Muscle layer of duodenum (tissue), 2 donors: ENCODE measurements around the gene LASP1.
"Not testable (repeated sequence)": the region's sequence is repeated elsewhere in the genome, so short reads cannot be mapped to it uniquely, and the experiment has no call there.

Experiments used
- H3K27ac ChIP-seq: one replicate; pipeline ENCODE4 v1.7.0; 2013; ENCODE audit warnings: mild to moderate bottlenecking, low read length
- H3K27me3 ChIP-seq: one replicate; pipeline ENCODE4 v1.7.0; 2013; ENCODE audit warnings: low read depth, mild to moderate bottlenecking, control low read depth, low read length
- H3K36me3 ChIP-seq, 2 donors: one replicate each; pipeline ENCODE4 v1.7.0; 2013; ENCODE audit warnings: low read length in 2 of 2, control low read depth in 1 of 2, mild to moderate bottlenecking in 1 of 2; ENCODE audit not compliant: insufficient read depth in 2 of 2, control insufficient read depth in 1 of 2
- H3K4me1 ChIP-seq, 2 donors: one replicate each; pipeline ENCODE4 v1.7.0; 2013; ENCODE audit warnings: low read length in 2 of 2, mild to moderate bottlenecking in 2 of 2, control low read depth in 1 of 2, moderate library complexity in 1 of 2; ENCODE audit not compliant: insufficient read depth in 2 of 2, control insufficient read depth in 1 of 2
- H3K4me3 ChIP-seq, 2 donors: one replicate each; pipeline ENCODE4 v1.7.0; 2013; ENCODE audit warnings: low read length in 2 of 2, low read depth in 1 of 2, mild to moderate bottlenecking in 1 of 2
- H3K9me3 ChIP-seq, 2 donors: one replicate each; pipeline ENCODE4 v1.7.0; 2013; ENCODE audit warnings: low read length in 2 of 2, control low read depth in 1 of 2, mild to moderate bottlenecking in 1 of 2; ENCODE audit not compliant: control insufficient read depth in 1 of 2
- donor health status: healthy.

LASP1 gene

GRCh38 chr17:38904892-38905291, 35.0 kb downstream of the LASP1 start:
- Histone ChIP-seq H3K27ac (no peak overlapping the region), H3K27me3 (no peaks in the 10 kb centered on the region), H3K4me1 (peaks cover 10 to 45% of the 10 kb centered on the region in 2 donors), H3K9me3 (no peaks in the 10 kb centered on the region), H3K4me3 (no peak overlapping the region), H3K36me3 (peaks cover 16 to 19% of the 10 kb centered on the region in 2 donors)

- Histone ChIP-seq H3K9me3 (no peaks in the 10 kb centered on the region), H3K27me3 (no peaks in the 10 kb centered on the region), H3K4me1 (peaks cover 10 to 44% of the 10 kb centered on the region in 2 donors), H3K4me3 (no peak overlapping the region), H3K27ac (no peak overlapping the region), H3K36me3 (peaks cover 16 to 22% of the 10 kb centered on the region in 2 donors)
Observed at GRCh38 chr17:38905375-38905774, 35.5 kb downstream of the LASP1 start.

- Histone ChIP-seq H3K27ac (no peak overlapping the region), H3K4me1 (peaks cover 0 to 35% of the 10 kb centered on the region in 2 donors), H3K27me3 (no peaks in the 10 kb centered on the region), H3K4me3 (no peak overlapping the region), H3K9me3 (no peaks in the 10 kb centered on the region), H3K36me3 (peaks cover 16 to 22% of the 10 kb centered on the region in 2 donors)
Observed at GRCh38 chr17:38906460-38907228, 36.8 kb downstream of the LASP1 start.

- H3K27ac ChIP-seq = no peak overlapping the region
- peaks cover 5 to 43% of the 10 kb centered on the region in 2 donors for H3K4me1 ChIP-seq
- no peaks in the 10 kb centered on the region for H3K9me3 ChIP-seq
- H3K4me3 ChIP-seq = no peak overlapping the region
- H3K36me3 ChIP-seq = peaks cover 16 to 20% of the 10 kb centered on the region in 2 donors
- no peaks in the 10 kb centered on the region for H3K27me3 ChIP-seq
Observed at GRCh38 chr17:38907930-38908675, 38.2 kb downstream of the LASP1 start.

- H3K4me3 ChIP-seq = no peak overlapping the region
- H3K9me3 ChIP-seq = no peaks in the 10 kb centered on the region
- H3K36me3 ChIP-seq = peaks cover 13 to 23% of the 10 kb centered on the region in 2 donors
- H3K4me1 ChIP-seq = peaks cover 7 to 49% of the 10 kb centered on the region in 2 donors
- H3K27ac ChIP-seq = no peak overlapping the region
- no peaks in the 10 kb centered on the region for H3K27me3 ChIP-seq
Observed at GRCh38 chr17:38908676-38909181, 38.9 kb downstream of the LASP1 start.

GRCh38 chr17:38910325-38910724, 40.5 kb downstream of the LASP1 start:
- Histone ChIP-seq H3K27me3 (no peaks in the 10 kb centered on the region), H3K4me1 (peaks cover 7 to 62% of the 10 kb centered on the region in 2 donors), H3K36me3 (peaks cover 20 to 24% of the 10 kb centered on the region in 2 donors), H3K27ac (no peak overlapping the region), H3K9me3 (no peaks in the 10 kb centered on the region), H3K4me3 (no peak overlapping the region)

GRCh38 chr17:38911081-38911730, 41.3 kb downstream of the LASP1 start:
- Histone ChIP-seq H3K4me3 (no peak overlapping the region), H3K36me3 (peaks cover 29 to 32% of the 10 kb centered on the region in 2 donors), H3K9me3 (no peaks in the 10 kb centered on the region), H3K27me3 (no peaks in the 10 kb centered on the region), H3K4me1 (peaks cover 7 to 62% of the 10 kb centered on the region in 2 donors), H3K27ac (no peak overlapping the region)

GRCh38 chr17:38911731-38912081, 41.8 kb downstream of the LASP1 start:
- not testable (repeated sequence) for H3K9me3 ChIP-seq, H3K27ac ChIP-seq, H3K27me3 ChIP-seq, H3K4me3 ChIP-seq
- H3K36me3 ChIP-seq = peaks cover 31 to 32% of the 10 kb centered on the region in 2 donors
- H3K4me1 ChIP-seq = peaks cover 7 to 60% of the 10 kb centered on the region in 2 donors

GRCh38 chr17:38912221-38912813, 42.5 kb downstream of the LASP1 start:
- Histone ChIP-seq H3K4me1 (peaks cover 7 to 54% of the 10 kb centered on the region in 2 donors), H3K36me3 (peaks cover 38% of the 10 kb centered on the region in 2 donors), H3K27ac (no peak overlapping the region), H3K4me3 (no peak overlapping the region), H3K27me3 (no peaks in the 10 kb centered on the region), H3K9me3 (no peaks in the 10 kb centered on the region)

- H3K4me3 ChIP-seq = no peak overlapping the region
- H3K27me3 ChIP-seq = no peaks in the 10 kb centered on the region
- peaks cover 58% of the 10 kb centered on the region in 2 donors for H3K36me3 ChIP-seq
- H3K9me3 ChIP-seq = no peaks in the 10 kb centered on the region
- no peak overlapping the region for H3K27ac ChIP-seq
- peaks cover 7 to 42% of the 10 kb centered on the region in 2 donors for H3K4me1 ChIP-seq
Observed at GRCh38 chr17:38914741-38915638, 45.1 kb downstream of the LASP1 start.
